Neural progenitor cell (in vitro differentiated cells): ENCODE data around the gene TMEM117.

ENCODE experiments used
- CTCF ChIP-seq: fragments of 200-600 bp; sonication (generic); IDR thresholded peaks from 2 replicates; pipeline ENCODE4 v1.5.1; 2017; ENCODE audit warnings: antibody characterized with exemption, mild to moderate bottlenecking
- EZH2 ChIP-seq: fragments of 200-600 bp; sonication (generic); IDR thresholded peaks from 2 replicates; pipeline ENCODE4 v1.6.1; 2017; ENCODE audit warnings: antibody characterized with exemption, mild to moderate bottlenecking, moderate library complexity
- EZH2phosphoT487 ChIP-seq: fragments of 200-600 bp; sonication (generic); IDR thresholded peaks from 2 replicates; pipeline ENCODE4 v1.6.1; 2017; ENCODE audit warnings: antibody characterized with exemption

- TF ChIP-seq CTCF, result no peak
- TF ChIP-seq EZH2, result no peak
- no peak for TF ChIP-seq EZH2phosphoT487
These were observed 142.7 kb downstream of the TMEM117 start for GRCh38 chr12:43978556-43978955.
